HG03064 (cell line): ENCODE measurements around the gene E2F2.
"Not testable (repeated sequence)": the region's sequence is repeated elsewhere in the genome, so short reads cannot be mapped to it uniquely, and the experiment has no call there.

ENCODE experiments used
- ATAC-seq: cut with Tn5 transposase; IDR thresholded peaks from one replicate; pipeline ENCODE4 v1.9.1; 2021; ENCODE audit warnings: low read depth; ENCODE audit not compliant: unreplicated experiment

Gene E2F2

DNA sequence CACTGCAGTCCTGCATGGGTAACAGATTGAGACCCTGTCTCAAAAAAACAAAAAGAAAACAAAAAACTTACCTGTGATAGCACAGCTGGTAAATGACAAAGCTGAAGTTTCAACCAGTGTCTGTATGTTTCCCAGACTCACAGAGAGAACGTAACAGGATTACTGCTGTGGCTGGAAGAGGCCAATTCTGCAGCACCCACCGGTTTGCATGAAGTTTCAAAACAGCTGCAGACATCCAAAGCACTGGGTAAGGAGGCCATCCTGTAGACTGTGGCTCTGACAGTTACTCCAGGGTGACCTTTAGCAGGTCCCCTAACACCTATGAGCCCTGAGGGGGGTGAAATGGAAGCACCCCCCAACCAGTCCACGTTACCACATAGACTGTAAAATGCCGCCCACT lies 20.8 kb upstream of the E2F2 start:
- ATAC-seq = no peak

DNA sequence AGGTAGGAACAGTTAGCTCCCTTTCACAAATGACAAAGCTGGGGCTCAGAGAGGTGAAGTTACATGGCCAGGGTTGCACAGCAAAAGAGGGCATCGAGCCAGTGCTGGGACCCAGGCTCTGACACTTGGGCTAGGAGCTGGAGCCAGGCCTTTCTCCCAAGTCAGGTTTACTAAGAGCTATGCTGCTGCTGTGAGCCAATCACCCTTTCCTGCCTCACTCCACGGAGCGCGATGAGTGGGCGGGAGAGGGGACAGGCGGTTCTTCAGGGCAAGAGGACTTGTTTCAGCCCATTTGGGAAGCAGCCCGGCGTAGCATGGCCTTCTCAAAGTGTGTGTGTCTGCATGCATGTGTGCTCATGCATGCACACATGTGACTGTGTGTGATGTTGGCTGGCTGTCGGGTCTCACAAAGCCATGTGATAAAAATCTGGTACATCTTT lies 17.7 kb upstream of the E2F2 start:
- ATAC-seq = no peak

- ATAC-seq = no peak
These were observed 16.0 kb upstream of the E2F2 start for GRCh38 chr1:23546897-23547584.

- ATAC-seq = no peak
These were observed 14.8 kb upstream of the E2F2 start for GRCh38 chr1:23545851-23546250.

GRCh38 chr1:23544444-23545389 lies 13.7 kb upstream of the E2F2 start:
- ATAC-seq = no peak

GRCh38 chr1:23543707-23544443 lies 12.8 kb upstream of the E2F2 start:
- ATAC-seq = no peak

DNA sequence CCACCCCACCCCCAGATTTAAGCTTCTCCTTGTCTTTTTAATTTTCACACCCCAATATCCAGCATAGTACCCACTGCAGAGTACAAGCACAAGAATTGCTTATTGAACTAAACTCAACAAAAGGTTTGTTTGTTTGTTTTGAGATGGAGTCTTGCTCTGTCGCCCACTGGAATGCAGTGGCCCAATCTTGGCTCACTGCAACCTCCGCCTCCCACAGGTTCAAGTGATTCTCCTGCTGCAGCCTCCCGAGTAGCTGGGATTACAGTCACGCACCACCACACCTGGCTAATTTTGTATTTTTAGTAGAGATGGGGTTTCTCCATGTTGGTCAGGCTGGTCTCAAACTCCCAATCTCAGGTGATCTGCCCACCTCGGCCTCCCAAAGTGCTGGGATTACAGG lies 11.9 kb upstream of the E2F2 start:
- ATAC-seq = not testable (repeated sequence)

DNA sequence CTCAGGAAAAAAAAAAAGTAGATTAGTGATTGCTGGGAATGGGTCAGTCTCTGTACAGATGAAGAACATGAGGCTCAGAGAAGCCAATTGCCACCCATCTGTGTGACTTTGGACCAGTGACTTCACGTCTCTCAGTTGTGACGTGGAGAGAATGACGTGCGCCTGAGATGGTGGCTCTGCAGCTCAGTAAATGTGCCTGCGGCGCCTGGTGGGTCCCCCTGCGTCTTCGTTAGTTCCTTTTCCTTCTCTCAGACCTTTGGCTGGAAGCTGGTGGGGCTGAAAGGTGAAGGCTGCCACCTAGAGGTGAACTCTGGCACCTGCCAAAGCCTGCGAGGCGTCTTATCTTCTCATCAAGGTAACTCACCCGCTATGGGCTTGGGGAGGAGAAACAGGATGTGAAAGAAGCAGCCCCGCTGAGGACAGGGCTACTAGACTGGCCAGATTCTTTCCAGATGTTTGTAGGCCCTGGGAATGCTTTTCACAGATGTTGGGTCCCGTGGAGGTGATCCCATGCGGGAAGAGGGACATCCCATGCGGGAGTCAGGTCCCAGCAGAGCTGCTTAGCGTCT lies 8.7 kb upstream of the E2F2 start:
- ATAC-seq = peak; percentile 56

DNA sequence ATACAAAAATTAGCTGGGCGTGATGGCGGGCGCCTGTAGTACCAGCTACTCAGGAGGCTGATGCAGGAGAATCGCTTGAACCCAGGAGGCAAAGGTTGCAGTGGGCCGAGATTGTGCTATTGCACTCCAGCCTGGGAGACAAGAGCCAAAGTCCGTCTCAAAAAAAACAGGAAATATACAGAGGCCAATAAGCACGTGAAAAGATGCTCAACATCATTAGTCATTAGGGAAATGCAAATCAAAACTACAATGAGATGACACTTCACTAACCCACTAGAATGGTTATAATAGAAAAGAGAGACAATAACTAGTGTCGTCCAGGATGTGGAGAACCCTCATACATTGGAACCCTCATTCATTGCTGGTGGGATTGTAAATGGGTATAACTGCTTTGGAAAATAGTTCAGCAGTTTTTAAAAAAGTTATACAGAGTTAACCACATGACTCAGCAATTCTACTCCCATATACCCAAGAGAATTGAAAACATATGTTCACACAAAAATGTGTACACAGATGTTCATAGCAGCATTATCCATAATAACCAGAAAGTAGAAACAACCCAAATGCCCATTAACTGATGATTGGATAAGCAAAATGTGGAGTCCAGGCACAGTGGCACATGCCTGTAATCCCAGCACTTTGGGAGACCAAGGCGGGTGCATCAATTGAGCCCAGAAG lies 6.4 kb upstream of the E2F2 start:
- no peak for ATAC-seq

DNA sequence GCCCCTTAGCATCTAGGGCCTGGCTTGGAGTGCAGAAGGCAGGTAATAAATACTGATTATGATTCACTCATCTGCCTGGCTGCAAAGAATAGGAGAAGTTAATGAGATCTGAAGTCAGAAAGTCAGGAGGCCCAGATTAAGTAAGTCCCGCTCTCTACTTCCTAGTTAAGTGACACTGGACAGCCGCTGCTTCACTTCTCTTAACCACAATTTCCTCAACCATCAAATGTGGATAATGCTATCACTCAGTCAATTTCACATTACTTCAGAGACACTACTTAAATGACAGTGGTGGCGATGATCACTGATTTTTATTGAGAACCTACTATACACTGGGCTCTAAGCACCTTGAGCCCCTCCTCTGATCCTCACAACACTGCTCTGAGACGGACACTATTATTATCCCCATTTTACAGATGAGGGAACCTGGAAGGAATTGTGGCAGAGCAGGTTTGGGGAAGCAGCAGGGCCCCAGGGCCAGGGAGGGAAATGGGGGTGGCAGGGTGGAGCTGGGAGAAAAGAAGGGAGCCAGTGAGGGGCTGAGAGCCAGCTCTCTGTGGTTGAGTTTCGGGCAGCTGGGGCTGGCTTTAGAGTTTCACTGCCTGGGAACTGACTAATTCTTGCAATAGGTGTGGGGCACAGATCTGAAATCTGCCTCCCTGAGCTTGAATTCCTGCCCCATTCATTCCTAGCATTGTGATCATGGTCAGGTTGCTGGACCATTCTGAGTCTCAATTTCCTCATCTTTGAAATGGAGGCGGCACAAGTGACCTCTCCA lies 2.4 kb upstream of the E2F2 start:
- no peak for ATAC-seq

GRCh38 chr1:23531562-23532094 lies 595 bp upstream of the E2F2 start:
- ATAC-seq = no peak

DNA sequence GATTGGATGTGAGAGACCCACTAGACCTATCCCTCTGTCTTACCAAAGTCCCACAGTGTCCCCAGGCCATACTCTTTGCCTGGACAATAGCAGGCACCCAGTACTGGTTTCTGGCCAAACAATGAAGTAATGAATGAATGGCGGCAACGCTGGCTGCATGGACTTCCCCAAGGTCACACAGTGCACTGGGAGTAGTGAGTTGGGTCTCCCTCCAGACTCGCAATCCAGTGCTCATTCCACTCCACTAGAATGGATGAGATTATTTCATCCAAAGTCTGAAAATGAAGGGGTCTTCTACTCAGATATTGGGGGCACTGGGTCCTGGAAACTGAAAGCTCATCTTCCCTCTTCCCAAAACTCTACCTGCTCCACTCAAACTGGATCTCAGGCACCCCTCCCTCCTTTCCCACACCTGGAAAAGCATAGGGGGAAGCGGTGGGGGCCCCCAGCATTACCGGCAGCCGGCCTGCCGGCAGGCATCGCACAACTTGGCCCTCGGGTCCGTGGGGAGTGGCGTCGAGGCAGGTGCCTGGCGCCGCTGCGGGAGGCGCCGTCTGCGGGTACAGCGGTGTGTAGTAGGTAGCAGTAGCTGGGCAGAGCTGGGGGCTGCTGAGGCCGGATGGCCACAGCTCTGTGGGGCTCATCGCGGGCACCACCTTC lies 816 bp downstream of the E2F2 start:
- no peak for ATAC-seq

GRCh38 chr1:23529146-23530086 lies 1.6 kb downstream of the E2F2 start:
- no peak for ATAC-seq

GRCh38 chr1:23528250-23528978 lies 2.6 kb downstream of the E2F2 start:
- peak; percentile 45 for ATAC-seq

DNA sequence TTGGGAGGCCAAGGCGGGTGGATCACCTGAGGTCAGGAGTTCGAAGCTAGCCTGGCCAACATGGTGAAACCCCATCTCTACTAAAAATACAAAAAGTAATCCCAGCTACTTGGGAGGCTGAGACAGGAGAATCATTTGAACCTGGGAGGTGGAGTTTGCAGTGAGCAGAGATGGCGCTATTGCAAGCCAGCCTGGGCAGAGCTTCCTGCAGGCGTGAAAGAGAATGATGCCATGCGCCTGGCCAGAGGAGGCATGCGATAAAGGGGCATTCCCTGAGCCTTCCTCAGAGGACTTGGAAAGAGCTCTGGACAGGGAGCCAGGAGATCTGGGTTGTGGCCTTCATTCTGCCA lies 3.2 kb downstream of the E2F2 start:
- ATAC-seq = no peak

DNA sequence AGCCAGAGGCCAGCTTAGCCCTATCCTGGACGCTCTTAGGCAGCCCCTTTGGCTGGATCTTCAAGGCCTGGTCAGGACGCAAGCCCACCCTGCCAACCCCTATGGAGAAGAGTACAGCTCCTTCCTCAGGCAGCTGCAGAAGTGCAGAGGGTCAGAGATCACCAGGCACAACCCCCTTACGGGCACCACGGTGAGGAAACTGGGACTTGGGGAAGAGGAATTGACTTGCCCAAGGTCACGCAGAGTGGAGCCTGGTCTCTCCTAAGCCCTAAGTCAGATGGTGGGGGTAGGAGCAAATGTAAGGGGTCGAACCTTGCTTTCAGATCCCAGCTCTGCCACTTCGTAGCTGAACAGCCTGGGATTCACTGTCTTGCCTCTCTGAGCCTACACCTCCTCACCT lies 3.7 kb downstream of the E2F2 start:
- ATAC-seq = no peak
